Heart right ventricle (tissue), 16 donors: ENCODE data around the gene HIC1. TPM values are rescaled to one million over a fixed set of nuclear protein-coding genes. Genes with fewer than 3 reads are reported as not detected.

Experiments used
- ATAC-seq, 8 donors: fragments of 200-7000 bp; cut with Tn5 transposase; one replicate each; pipeline ENCODE4 v1.9.1; 2020; ENCODE audit warnings: mild to moderate bottlenecking in 8 of 8, moderate library complexity in 8 of 8, moderate number of reproducible peaks in 1 of 8
- DNase-seq, 2 donors: peaks; one replicate each; pipeline ENCODE4 v3.0.0-alpha.2; 2020
- H3K27ac ChIP-seq, 10 donors: fragments of 200-600 bp; sonication (generic) in 2 of 10; one replicate each; pipeline versions ENCODE4 v1.5.0 to v1.8.0; 2020 to 2022; ENCODE audit warnings: mild to moderate bottlenecking in 3 of 10
- H3K27me3 ChIP-seq, 7 donors: fragments of 200-600 bp; one replicate each; pipeline ENCODE4 v1.8.0; 2021 to 2022; ENCODE audit warnings: mild to moderate bottlenecking in 2 of 7
- H3K36me3 ChIP-seq, 9 donors: fragments of 200-600 bp; sonication (generic) in 1 of 9; one replicate each; pipeline versions ENCODE4 v1.5.0 to v1.8.0; 2020 to 2022; ENCODE audit warnings: mild to moderate bottlenecking in 2 of 9
- H3K4me1 ChIP-seq, 9 donors: fragments of 200-600 bp; sonication (generic) in 1 of 9; one replicate each; pipeline versions ENCODE4 v1.5.0 to v1.8.0; 2020 to 2022; ENCODE audit warnings: mild to moderate bottlenecking in 4 of 9
- H3K4me3 ChIP-seq, 10 donors: fragments of 200-600 bp; sonication (generic) in 2 of 10; one replicate each; pipeline versions ENCODE4 v1.5.0 to v1.8.0; 2020 to 2022; ENCODE audit warnings: mild to moderate bottlenecking in 7 of 10, moderate library complexity in 2 of 10
- H3K9me3 ChIP-seq, 11 donors: fragments of 200-600 bp in 10 of 11; sonication (generic) in 2 of 11; one replicate each; pipeline versions ENCODE4 v1.5.0 to v1.8.0; 2013 to 2022; ENCODE audit warnings: mild to moderate bottlenecking in 2 of 11, control low read depth in 1 of 11, moderate library complexity in 1 of 11
- CTCF ChIP-seq, 9 donors: fragments of 200-600 bp; sonication (generic) in 2 of 9; IDR thresholded peaks; one replicate each; pipeline versions ENCODE4 v1.5.0 to v1.8.0; 2021 to 2022; ENCODE audit warnings: antibody characterized with exemption in 9 of 9, mild to moderate bottlenecking in 5 of 9, moderate library complexity in 1 of 9
- WGBS, 2 donors: extraction: QIAGEN DNeasy Blood & Tissue Kit; methylation state at CpG; one replicate each; pipeline ENCODE4 v1.1.7; 2013; ENCODE audit warnings: inconsistent platforms in 1 of 2; 5-methylcytosine and 5-hydroxymethylcytosine counted together
- intact Hi-C, 10 donors: fragments of 100-400 bp; cut with DNase I; formaldehyde crosslinking; loops; one replicate each; pipeline versions ENCODE4 v1.11.1 to v1.14.2; 2022
- polyA plus RNA-seq, 2 donors: library from polyadenylated mRNA; stranded (reverse); fragments of 200-250 nt; gene quantifications; one replicate each; pipeline ENCODE4 v1.2.3, GENCODE V29; 2013
- total RNA-seq, 10 donors: library from RNA; stranded (reverse); fragmentation: NEBNext Ultra II Directional in 3 of 10; extraction: Animal tissue kit (Norgen Biotek cat#: 25700) in 3 of 10; gene quantifications; one replicate each; pipeline versions ENCODE4 v1.2.1 to v1.2.4, GENCODE V29; 2021 to 2023
- donor health status: Arrhythmogenic right ventricular cardiomyopathy.
- donor health status: ischemic (EF 13 %, LVEDD 7.1; RV severe dilation, severe dysfunction).
- donor health status: healthy with polysubstance abuse.
- donor health status: DM: no; HTN: yes; CAD: no.
- donor health status: DM: no; HTN: no; CAD: no.
- donor health status: ischemic (EF 25% LVEDD 6.9; RV normal size, moderate dysfunction).
- donor health status: ischemic (EF 25% LVEDD 5.7; RV mildly dilated, moderate dysfunction).
- donor health status: healthy.
- donor health status: DM: yes; HTN: yes; CAD: no.
- donor health status: Ischemic cardiomyopathy.
- donor health status: ischemic (EF 35%, LVEDD 5.7; RV mildly dilated, moderate dysfunction).
- donor health status: nonischemic (EF 11% LVEDD 7.7; RV severe dilation, severe dysfunction).
- donor health status: DM: yes; HTN: yes; CAD: no.
- donor health status: PGD.
- donor health status: ischemic (EF 29% LVEDD 5.4; RV normal size, mild dysfunction).
- donor health status: nonischemic (EF 23%, LVEDD 6.1; RV moderate dilation, normal function).

HIC1 gene
- total and polyA plus RNA-seq, 12 donors: 3.5 to 37.5 (median 12.1) TPM

GRCh38 chr17:2034157-2034556 is 20.7 kb upstream of the HIC1 start:
- H3K27me3 ChIP-seq: peaks cover 0 to 8% (median 0%) of the 10 kb centered on the region in 7 donors
- intact Hi-C loops: loop anchor here in 1 of 10 donors (10.0 kb wide), 2 partner anchors 309 to 379 kb away; partner anchors contain the start of gene WDR81
- no peaks in the 10 kb centered on the region for H3K9me3 ChIP-seq
- no peak for ATAC-seq
- H3K36me3 ChIP-seq: peaks cover 0 to 54% (median 20%) of the 10 kb centered on the region in 9 donors
- H3K4me3 ChIP-seq: no peak overlapping the region
- DNase-seq: no peak
- no peak for TF ChIP-seq CTCF (IDR thresholded peaks at IDR 0.05)
- peaks cover 10 to 28% (median 17%) of the 10 kb centered on the region in 9 donors for H3K4me1 ChIP-seq
- WGBS, 2 donors: 85 to 93% methylated on average over 7 of the region's 7 CpGs
- no peak overlapping the region for H3K27ac ChIP-seq

DNA sequence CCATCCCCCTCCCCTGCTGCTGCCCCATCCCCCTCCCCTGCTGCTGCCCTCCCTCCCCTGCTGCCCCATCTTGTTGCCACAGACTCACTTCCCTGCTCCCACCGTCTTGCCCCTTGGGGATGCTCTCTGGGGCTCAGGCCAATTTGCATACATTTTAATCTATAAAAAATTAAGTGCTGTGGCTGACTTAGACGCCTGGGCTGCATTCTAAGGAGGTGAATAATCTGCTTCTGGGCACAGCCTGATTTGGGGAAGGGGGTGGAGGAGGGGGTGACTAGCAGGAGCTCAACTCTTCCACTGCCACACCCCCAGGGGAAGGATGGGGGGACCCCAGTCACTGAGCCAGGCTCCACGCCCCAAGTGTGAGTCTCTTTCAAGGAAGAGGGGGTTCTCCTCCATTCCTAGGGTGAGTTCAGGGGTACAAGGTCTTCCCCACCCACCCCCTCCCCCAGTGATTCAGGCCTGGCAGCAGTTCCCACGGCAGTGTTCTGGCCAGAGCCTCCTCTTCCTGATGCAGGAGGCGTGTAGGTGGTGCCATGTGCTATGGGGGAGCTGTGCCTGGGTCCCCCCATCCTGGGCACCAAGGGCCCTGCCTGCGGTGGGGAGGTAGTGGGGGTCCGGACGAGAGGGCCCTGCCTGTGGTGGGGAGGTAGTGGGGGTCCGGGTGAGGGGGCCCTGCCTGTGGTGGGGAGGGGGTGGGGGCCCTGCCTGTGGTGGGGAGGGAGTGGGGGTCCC is 19.9 kb upstream of the HIC1 start:
- no peak overlapping the region for H3K4me3 ChIP-seq
- H3K9me3 ChIP-seq: no peaks in the 10 kb centered on the region
- peaks cover 0 to 60% (median 20%) of the 10 kb centered on the region in 9 donors for H3K36me3 ChIP-seq
- 62 to 71% methylated on average over 4 to 9 of the region's 9 CpGs for WGBS, 2 donors
- H3K27ac ChIP-seq: no peak overlapping the region
- TF ChIP-seq CTCF (IDR thresholded peaks at IDR 0.05): no peak
- ATAC-seq: no peak
- no peaks in the 10 kb centered on the region for H3K27me3 ChIP-seq
- intact Hi-C loops: loop anchor here in 1 of 10 donors (10.0 kb wide), 2 partner anchors 310 to 380 kb away; partner anchors contain the start of gene WDR81
- H3K4me1 ChIP-seq: peaks cover 7 to 21% (median 14%) of the 10 kb centered on the region in 9 donors
- DNase-seq: no peak

DNA sequence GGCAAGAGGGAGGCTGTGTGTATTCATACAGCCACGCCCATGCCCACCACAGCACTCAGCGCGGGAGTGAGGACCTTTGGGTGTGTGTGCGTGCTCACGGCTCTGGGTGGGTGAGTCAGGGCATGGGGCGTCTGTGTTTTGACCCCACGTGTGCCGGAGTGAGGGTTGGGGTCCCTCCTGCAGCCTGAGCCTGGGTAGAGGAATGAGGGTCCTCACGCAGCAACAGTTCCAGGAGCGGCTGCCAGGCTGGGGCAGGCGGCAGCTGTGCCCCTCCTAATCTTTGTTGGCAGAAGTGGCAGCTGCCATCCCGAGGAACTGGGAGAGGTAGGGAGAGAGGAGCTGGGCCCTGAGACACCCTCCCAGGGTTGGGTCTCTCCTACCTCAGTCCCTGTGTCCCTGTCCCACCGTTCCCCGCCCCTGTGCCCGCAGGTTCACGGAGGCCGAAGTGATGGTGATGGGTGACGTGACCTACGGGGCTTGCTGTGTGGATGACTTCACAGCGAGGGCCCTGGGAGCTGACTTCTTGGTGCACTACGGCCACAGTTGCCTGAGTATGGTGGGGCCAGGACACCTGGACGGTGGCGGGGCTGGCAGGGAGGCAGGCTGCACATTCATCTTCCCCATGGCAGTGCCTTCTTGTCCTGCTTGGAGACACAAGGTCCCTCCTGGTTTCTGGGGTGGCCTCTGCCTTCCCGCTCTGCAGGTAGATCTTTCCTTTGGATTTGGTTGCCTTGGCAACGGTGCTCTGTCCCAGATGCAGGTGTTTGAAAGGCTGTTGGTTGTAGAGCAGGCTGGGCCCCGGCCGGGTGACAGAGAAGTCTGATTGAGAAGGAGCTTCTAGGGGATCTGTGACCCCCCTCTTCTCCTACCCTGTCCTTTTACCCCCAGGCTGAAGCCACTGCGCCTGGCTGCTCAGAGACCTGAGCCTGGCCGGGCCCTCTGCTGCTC is 19.1 kb upstream of the HIC1 start:
- TF ChIP-seq CTCF (IDR thresholded peaks at IDR 0.05): no peak
- DNase-seq: no peak
- WGBS, 2 donors: 89 to 93% methylated on average over 29 of the region's 29 CpGs
- Histone ChIP-seq H3K27me3 (no peaks in the 10 kb centered on the region), H3K9me3 (no peaks in the 10 kb centered on the region), H3K36me3 (peaks cover 0 to 69% (median 20%) of the 10 kb centered on the region in 9 donors), H3K27ac (no peak overlapping the region), H3K4me3 (no peak overlapping the region), H3K4me1 (peaks cover 7 to 19% (median 12%) of the 10 kb centered on the region in 9 donors)
- intact Hi-C loops: loop anchor here in 1 of 10 donors (10.0 kb wide), 2 partner anchors 311 to 381 kb away; partner anchors contain the start of gene WDR81
- no peak for ATAC-seq

DNA sequence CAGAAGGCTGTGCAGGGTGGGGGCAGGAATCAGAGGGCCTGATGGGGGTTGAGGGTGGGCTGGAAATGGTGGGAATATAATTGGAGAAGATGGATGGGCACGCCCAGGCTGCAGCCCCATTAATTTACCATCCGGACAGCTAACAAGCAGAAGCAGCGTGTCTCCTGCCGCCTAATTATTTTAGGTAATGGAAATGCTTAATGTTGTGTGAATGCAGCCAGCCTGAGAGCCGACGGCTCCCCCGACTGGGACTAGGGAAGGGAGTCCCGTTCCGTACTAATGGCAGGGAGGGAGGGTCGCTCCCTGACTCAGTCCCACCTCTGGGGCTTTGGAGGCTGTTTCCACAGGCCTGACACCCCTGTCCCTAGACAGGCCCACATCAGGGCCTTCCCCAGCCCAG is 17.7 kb upstream of the HIC1 start:
- Histone ChIP-seq H3K4me1 (peaks cover 0 to 16% (median 8%) of the 10 kb centered on the region in 9 donors), H3K36me3 (peaks cover 0 to 70% (median 20%) of the 10 kb centered on the region in 9 donors), H3K27me3 (no peaks in the 10 kb centered on the region), H3K4me3 (no peak overlapping the region), H3K9me3 (no peaks in the 10 kb centered on the region), H3K27ac (no peak overlapping the region)
- DNase-seq (no peak), ATAC-seq (no peak)
- intact Hi-C loops: loop anchor here in 1 of 10 donors (10.0 kb wide), 2 partner anchors 312 to 382 kb away; partner anchors contain the start of gene WDR81
- TF ChIP-seq CTCF (IDR thresholded peaks at IDR 0.05): no peak
- 91 to 93% methylated on average over 10 of the region's 10 CpGs for WGBS, 2 donors
